HepG2 (cell line): Measurements from ENCODE around the gene METRN. TPM values are rescaled to one million over a fixed set of nuclear protein-coding genes. Genes with fewer than 3 reads are reported as not detected.

Experiments
- ATAC-seq: fragments of 200-7000 bp; cut with Tn5 transposase; 3 replicates; pipeline ENCODE4 v1.9.1; 2020; ENCODE audit warnings: mild to moderate bottlenecking, moderate library complexity
- BruUV-seq: library from RNA; stranded (reverse); fragments of 400-500 nt; replicated peaks from 2 replicates; lab custom pipeline; 2021; lab: Mats Ljungman, UMichigan
- CTCF ChIA-PET: fragments of 300-600 bp; formaldehyde crosslinking; extraction: SDS; loops from one replicate; lab custom pipeline; 2021; ENCODE audit warnings: low total read pairs, inconsistent platforms, low intra/inter-chr PET ratio; lab: Yijun Ruan, JAX
- POLR2A ChIA-PET: fragments of 350-600 bp; sonication (Branson Sonifier 250); formaldehyde crosslinking; loops from one replicate; lab custom pipeline; 2020; ENCODE audit warnings: antibody characterized with exemption, inconsistent platforms; lab: Yijun Ruan, JAX
- DNase-seq: peaks from one replicate; pipeline ENCODE4 v3.0.0-alpha.2; 2015; ENCODE audit warnings: low spot score
- FAIRE-seq: peaks from 3 replicates; lab custom pipeline; 2011; peaks lifted over from hg19 to GRCh38; lab: Jason Lieb, UNC
- H2AFZ ChIP-seq: one replicate; pipeline ENCODE4 v1.6.1; 2011; ENCODE audit warnings: low read length, inconsistent platforms
- H3K27ac ChIP-seq: fragments of 300-600 bp; 3 replicates; pipeline ENCODE4 v1.8.0; 2011; ENCODE audit warnings: mixed run types, mild to moderate bottlenecking, mixed read lengths, low read length, inconsistent platforms; ENCODE audit not compliant: insufficient read depth; ENCODE audit errors: extremely low read length
- H3K27me3 ChIP-seq, 2 experiments: fragments of 200-600 bp in 1 of 2; 2 replicates in 1 of 2; 3 replicates in 1 of 2; pipeline versions ENCODE4 v1.6.0 to v1.8.0; 2011; ENCODE audit warnings: low read length in 2 of 2, mild to moderate bottlenecking in 2 of 2, moderate library complexity in 2 of 2, inconsistent platforms in 1 of 2; ENCODE audit not compliant: insufficient read depth in 2 of 2, control insufficient read depth in 1 of 2
- H3K36me3 ChIP-seq, 2 experiments: fragments of 200-600 bp in 1 of 2; replicated peaks in 1 of 2; 2 replicates in 1 of 2; 3 replicates in 1 of 2; pipeline versions ENCODE4 v1.5.1 to v1.8.0; 2011; ENCODE audit warnings: low read length in 2 of 2, inconsistent platforms in 1 of 2; ENCODE audit not compliant: insufficient read depth in 2 of 2, control insufficient read depth in 1 of 2
- H3K4me1 ChIP-seq: 2 replicates; pipeline ENCODE4 v1.5.1; 2012; ENCODE audit warnings: low read length, inconsistent platforms; ENCODE audit not compliant: insufficient read depth
- H3K4me2 ChIP-seq: 2 replicates; pipeline ENCODE4 v1.6.0; 2011; ENCODE audit warnings: low read depth, low read length, inconsistent platforms
- H3K4me3 ChIP-seq, 3 experiments: fragments of 200-600 bp in 1 of 3; sonication (generic), shearing (Covaris generic) in 1 of 3; replicated peaks in 1 of 3; 2 replicates each; pipeline ENCODE4 v1.5.1; 2011 to 2016; ENCODE audit warnings: low read length in 3 of 3, inconsistent platforms in 2 of 3, low read depth in 2 of 3, mild to moderate bottlenecking in 2 of 3, control low read depth in 1 of 3, mixed read lengths in 1 of 3; ENCODE audit not compliant: insufficient read depth in 1 of 3
- H3K79me2 ChIP-seq: one replicate; pipeline ENCODE4 v1.6.1; 2011; ENCODE audit warnings: low read length, inconsistent platforms; ENCODE audit not compliant: insufficient read depth
- H3K9ac ChIP-seq: 2 replicates; pipeline ENCODE4 v1.6.0; 2011; ENCODE audit warnings: mild to moderate bottlenecking, low read depth, low read length, inconsistent platforms; ENCODE audit not compliant: insufficient read depth
- H3K9me3 ChIP-seq: 2 replicates; pipeline ENCODE4 v1.5.1; 2012; ENCODE audit warnings: mild to moderate bottlenecking, low read length
- H4K20me1 ChIP-seq: 2 replicates; pipeline ENCODE4 v1.6.0; 2011; ENCODE audit warnings: inconsistent platforms, mild to moderate bottlenecking, low read length, moderate library complexity; ENCODE audit not compliant: insufficient read depth
- AGO1 ChIP-seq: fragments of 200-400 bp; formaldehyde crosslinking; IDR thresholded peaks from 2 replicates; pipeline ENCODE4 v1.6.1; 2017; ENCODE audit warnings: mild to moderate bottlenecking, low read depth, low read length, moderate library complexity; ENCODE audit not compliant: poor library complexity, severe bottlenecking
- AGO2 ChIP-seq: fragments of 200-400 bp; formaldehyde crosslinking; optimal IDR thresholded peaks from 2 replicates; pipeline ENCODE3; 2017; ENCODE audit warnings: mild to moderate bottlenecking, low read depth, low read length, moderate library complexity
- CEBPG ChIP-seq: IDR thresholded peaks from 2 replicates; pipeline ENCODE4 v1.6.1; 2016
- GABPB1 ChIP-seq: IDR thresholded peaks from 2 replicates; pipeline ENCODE4 v1.6.1; 2016; ENCODE audit warnings: mild to moderate bottlenecking, missing genetic modification reagents, moderate library complexity, missing compliant biosample characterization
- POLR2A ChIP-seq, 2 experiments: IDR thresholded peaks; 2 replicates each; pipeline ENCODE4 v1.6.1; 2011; ENCODE audit warnings: low read depth in 2 of 2, low read length in 2 of 2, mild to moderate bottlenecking in 1 of 2, moderate library complexity in 1 of 2; ENCODE audit not compliant: insufficient read depth in 1 of 2
- RBFOX2 ChIP-seq: fragments of 200-400 bp; formaldehyde crosslinking; IDR thresholded peaks from 2 replicates; pipeline ENCODE4 v1.6.1; 2017; ENCODE audit warnings: low read depth, mild to moderate bottlenecking, low read length
- SETDB1 ChIP-seq: sonication (generic); formaldehyde crosslinking; IDR thresholded peaks from 2 replicates; pipeline ENCODE4 v1.5.1; 2020; ENCODE audit warnings: missing genetic modification reagents, mild to moderate bottlenecking, borderline replicate concordance
- SP1 ChIP-seq, 2 experiments: fragments of 450-650 bp in 1 of 2; sonication (generic) in 1 of 2; formaldehyde crosslinking in 1 of 2; IDR thresholded peaks; 2 replicates each; pipeline versions ENCODE4 v1.4.0 to v1.6.1; 2016 to 2020; ENCODE audit warnings: missing genetic modification reagents in 1 of 2
- ZBTB7A ChIP-seq: sonication (generic); formaldehyde crosslinking; IDR thresholded peaks from 2 replicates; pipeline ENCODE4 v1.8.0; 2022; ENCODE audit warnings: mild to moderate bottlenecking, missing genetic modification reagents
- ZBTB7B ChIP-seq: sonication (generic); formaldehyde crosslinking; IDR thresholded peaks from 2 replicates; pipeline ENCODE4 v1.4.0; 2020; ENCODE audit warnings: missing genetic modification reagents
- WGBS: methylation state at CpG from one replicate; pipeline ENCODE4 v1.1.6; 2017; ENCODE audit warnings: low lambda C conversion rate; 5-methylcytosine and 5-hydroxymethylcytosine counted together
- in situ Hi-C: cut with HindIII; loops from 2 replicates; pipeline ENCODE4 v1.10.0; 2017; ENCODE audit warnings: low pct_unique_long_range_greater_than_20kb; ENCODE audit not compliant: extremely low pct_ligation_motif_present
- intact Hi-C: fragments of 100-400 bp; cut with micrococcal nuclease; formaldehyde crosslinking; loops from one replicate; pipeline ENCODE4 v1.10.0; 2022; ENCODE audit not compliant: unreplicated experiment
- polyA plus RNA-seq, 8 experiments: library from polyadenylated mRNA; depleted of rRNA in 3 of 8; stranded (reverse) in 7 of 8; unstranded in 1 of 8; fragments of >200 nt; fragmentation: Illumina TruSeq in 4 of 8; extraction: Trizol in 4 of 8; gene quantifications; 2 replicates each; pipeline versions ENCODE4 v1.2.1 to v1.2.3, GENCODE V29; 2011 to 2016; ENCODE audit warnings: low read depth in 4 of 8, missing spikeins in 1 of 8, mixed read lengths in 1 of 8; ENCODE audit not compliant: insufficient read depth in 1 of 8
- total RNA-seq, 5 experiments: library from RNA; depleted of rRNA; stranded (reverse); fragments of >200 nt; fragmentation: Illumina TruSeq; extraction: Trizol; gene quantifications; 2 replicates each; pipeline ENCODE4 v1.2.3, GENCODE V29; 2016; ENCODE audit warnings: low read depth in 1 of 5
- TF ChIP-seq, protein P1 (sequence below): sonication (generic); formaldehyde crosslinking; IDR thresholded peaks from 2 replicates; pipeline ENCODE4 v1.5.0; 2020; ENCODE audit warnings: missing genetic modification reagents

Gene METRN
- total and polyA plus RNA-seq, 2 of the 13 experiments (the other 11 are each of a cell fraction or from before 2014, with no cell fraction given): 25.5 to 46.1 TPM

DNA sequence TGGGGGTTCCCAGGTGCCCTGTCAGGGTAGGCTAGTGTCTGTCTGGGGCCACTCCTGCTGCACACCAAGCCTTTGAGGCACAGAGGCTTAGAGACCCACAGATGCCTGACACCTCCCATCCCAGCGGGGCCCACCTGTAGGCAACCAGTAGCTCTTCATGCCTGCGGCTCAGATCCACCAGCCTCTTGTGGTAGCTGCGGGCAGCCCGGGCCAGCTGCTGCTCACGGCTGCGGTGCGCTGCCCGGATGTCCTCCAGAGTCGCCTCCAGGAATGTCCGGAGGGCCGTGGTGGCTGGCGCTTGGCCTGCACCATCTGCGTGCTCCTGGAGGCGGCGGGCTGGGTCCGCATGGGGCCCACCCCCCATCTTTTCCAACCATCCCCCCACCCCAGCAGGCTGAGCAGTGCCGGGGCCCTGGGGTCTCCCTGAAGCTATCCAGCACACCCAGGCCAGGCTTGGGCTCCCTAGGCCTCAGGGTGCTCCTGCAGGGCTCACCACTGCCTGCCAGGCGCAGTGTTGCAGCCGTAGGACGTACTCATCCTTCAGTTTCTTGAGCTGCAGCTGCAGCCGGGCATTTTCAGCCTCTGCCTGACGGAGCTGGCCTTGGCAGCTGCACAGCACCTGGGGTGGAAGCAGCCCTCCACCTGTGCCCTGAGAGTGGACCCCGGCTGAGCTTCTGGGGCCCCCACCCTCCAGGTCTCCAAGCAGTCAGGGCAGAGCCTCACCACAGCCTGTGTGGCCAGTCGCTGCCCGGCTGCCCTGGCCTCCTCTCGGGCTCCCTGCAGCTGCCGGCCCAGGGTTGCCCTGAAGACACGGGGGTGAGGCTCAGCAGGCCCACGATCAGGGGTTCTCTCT is 9.5 kb downstream of the METRN start:
- Histone ChIP-seq H4K20me1 (no peaks in the 10 kb centered on the region), H3K4me1 (peaks cover 29% of the 10 kb centered on the region), H3K36me3 (no peaks in the 10 kb centered on the region), H3K9ac (no peak overlapping the region)
- no peak for FAIRE-seq
- peak; percentile 12; the same call in 1 of the 2 replicates for TF ChIP-seq GABPB1
- peak in 1 of 2 experiments; percentile 30; a peak in 1 of 4 replicates for TF ChIP-seq POLR2A (IDR thresholded peaks at IDR 0.05; ENCODE audit: insufficient read depth in 1 of 2, low read depth in 2 of 2, low read length in 2 of 2)
- TF ChIP-seq CEBPG (CRISPR knock-in tag): no peak
- no peak for TF ChIP-seq SETDB1 (CRISPR knock-in tag)
- no peak for TF ChIP-seq SP1 (IDR thresholded peaks at IDR 0.05)
- no peak for TF ChIP-seq SP1 (CRISPR knock-in tag; IDR thresholded peaks at IDR 0.05)
- TF ChIP-seq AGO2: peak; percentile 81
- TF ChIP-seq, protein P1, sequence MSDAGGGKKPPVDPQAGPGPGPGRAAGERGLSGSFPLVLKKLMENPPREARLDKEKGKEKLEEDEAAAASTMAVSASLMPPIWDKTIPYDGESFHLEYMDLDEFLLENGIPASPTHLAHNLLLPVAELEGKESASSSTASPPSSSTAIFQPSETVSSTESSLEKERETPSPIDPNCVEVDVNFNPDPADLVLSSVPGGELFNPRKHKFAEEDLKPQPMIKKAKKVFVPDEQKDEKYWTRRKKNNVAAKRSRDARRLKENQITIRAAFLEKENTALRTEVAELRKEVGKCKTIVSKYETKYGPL (CRISPR knock-in tag): no peak
- TF ChIP-seq AGO1: peak; percentile 23
- TF ChIP-seq ZBTB7B (CRISPR knock-in tag): no peak
- TF ChIP-seq ZBTB7A (CRISPR knock-in tag): no peak
- TF ChIP-seq RBFOX2: peak; percentile 50
- TF ChIP-seq, all 625 proteins: peak for 5
- Histone ChIP-seq H3K4me3 (no peak overlapping the region), H3K27me3 (peaks cover 0 to 3% of the 10 kb centered on the region in 2 experiments; a peak in 1 of 5 replicates), H3K27ac (no peak overlapping the region), H3K4me2 (no peak overlapping the region), H2AFZ (no peak overlapping the region), H3K9me3 (no peaks in the 10 kb centered on the region), H3K79me2 (no peaks in the 10 kb centered on the region)
- WGBS: 35% methylated on average over 5 of the region's 29 CpGs
- in situ Hi-C loops (no loop called here), intact Hi-C loops (no loop called here)
- CTCF ChIA-PET: no interaction called here
- BruUV-seq: no TSS peak
- DNase-seq (no peak), ATAC-seq (no peak)
- POLR2A ChIA-PET: interaction anchor here (2.6 kb wide), 1 partner anchor 8 kb away, joined by 14 read pairs; no protein-coding TSS in a partner anchor
